ENCODE data around the gene RAB6B. TPM values are rescaled to one million over a fixed set of nuclear protein-coding genes. Genes with fewer than 3 reads are reported as not detected.

Gene RAB6B
- total and polyA plus RNA-seq, 2 of the 8 experiments (the other 6 are each of a cell fraction or from before 2014, with no cell fraction given): 7.9 to 15.6 TPM

GRCh38 chr3:133888726-133889340, 6.8 kb downstream of the RAB6B start (continued):
- no peak for TF ChIP-seq CTCF (IDR thresholded peaks at IDR 0.05; ENCODE audit: control extremely low read depth in 1 of 3, insufficient read depth in 1 of 3, low read depth in 1 of 3, low read length in 3 of 3)
- TF ChIP-seq JUND (IDR thresholded peaks at IDR 0.05; ENCODE audit: low read length): no peak
- TF ChIP-seq CREB1 (IDR thresholded peaks at IDR 0.05): no peak
- TF ChIP-seq GTF2F1 (IDR thresholded peaks at IDR 0.05; ENCODE audit: borderline replicate concordance, low read depth, low read length): no peak

All from H1 (cell line).